ENCODE measurements around the gene CACNB1. TPM values are rescaled to one million over a fixed set of nuclear protein-coding genes. Genes with fewer than 3 reads are reported as not detected.

Gene CACNB1
- total RNA-seq, 3 donors from 2014 or later (not counting 1 experiment from before 2014, with no cell fraction given) = 23.7 to 28.5 (median 28.1) TPM

GRCh38 chr17:39165841-39166349, 31.6 kb downstream of the CACNB1 start, which contains the start of gene ARL5C:
Gene ARL5C, minus strand, starts transcription at chr17:39166161. Its CDS starts 401 bp downstream, at chr17:39165760.
- H3K27me3 ChIP-seq (ENCODE audit: control insufficient read depth, insufficient read depth, low read length) = no peaks in the 10 kb centered on the region
- WGBS (ENCODE audit: insufficient coverage) = 55% methylated on average over 17 of the region's 17 CpGs
- H3K9me3 Mint-ChIP-seq = no peaks in the 10 kb centered on the region
- H3K9me3 ChIP-seq (ENCODE audit: control insufficient read depth, insufficient read depth, low read length) = no peaks in the 10 kb centered on the region
- H3K36me3 ChIP-seq (ENCODE audit: control insufficient read depth, insufficient read depth, low read length) = no peaks in the 10 kb centered on the region
- TF ChIP-seq, protein P1, sequence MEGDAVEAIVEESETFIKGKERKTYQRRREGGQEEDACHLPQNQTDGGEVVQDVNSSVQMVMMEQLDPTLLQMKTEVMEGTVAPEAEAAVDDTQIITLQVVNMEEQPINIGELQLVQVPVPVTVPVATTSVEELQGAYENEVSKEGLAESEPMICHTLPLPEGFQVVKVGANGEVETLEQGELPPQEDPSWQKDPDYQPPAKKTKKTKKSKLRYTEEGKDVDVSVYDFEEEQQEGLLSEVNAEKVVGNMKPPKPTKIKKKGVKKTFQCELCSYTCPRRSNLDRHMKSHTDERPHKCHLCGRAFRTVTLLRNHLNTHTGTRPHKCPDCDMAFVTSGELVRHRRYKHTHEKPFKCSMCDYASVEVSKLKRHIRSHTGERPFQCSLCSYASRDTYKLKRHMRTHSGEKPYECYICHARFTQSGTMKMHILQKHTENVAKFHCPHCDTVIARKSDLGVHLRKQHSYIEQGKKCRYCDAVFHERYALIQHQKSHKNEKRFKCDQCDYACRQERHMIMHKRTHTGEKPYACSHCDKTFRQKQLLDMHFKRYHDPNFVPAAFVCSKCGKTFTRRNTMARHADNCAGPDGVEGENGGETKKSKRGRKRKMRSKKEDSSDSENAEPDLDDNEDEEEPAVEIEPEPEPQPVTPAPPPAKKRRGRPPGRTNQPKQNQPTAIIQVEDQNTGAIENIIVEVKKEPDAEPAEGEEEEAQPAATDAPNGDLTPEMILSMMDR (IDR thresholded peaks at IDR 0.05) = no peak
- intact Hi-C loops (cut with micrococcal nuclease) = loop anchor here (5.0 kb wide), 1 partner anchor 66 kb away; no protein-coding TSS in a partner anchor
- ATAC-seq (no peak), DNase-seq (no peak)
- no peaks in the 10 kb centered on the region for H3K27me3 Mint-ChIP-seq (ENCODE audit: low read depth in 2 of 2)
- peaks cover 31 to 33% of the 10 kb centered on the region in 2 donors for H3K4me1 Mint-ChIP-seq
- H3K4me3 ChIP-seq (ENCODE audit: low read length) = peak within 1 kb of the TSS; percentile 61
- peak within 1 kb of the TSS; percentile 92 for H3K4me3 Mint-ChIP-seq
- H3K27ac ChIP-seq (ENCODE audit: low read length) = peak within 1 kb of the TSS; percentile 24
- no peaks in the 10 kb centered on the region for H3K36me3 Mint-ChIP-seq
- H3K4me1 ChIP-seq (ENCODE audit: control insufficient read depth, insufficient read depth, low read length) = peaks cover 41% of the 10 kb centered on the region
- peak within 1 kb of the TSS; percentile 42 to 80 for H3K27ac Mint-ChIP-seq

GRCh38 chr17:39165178-39165840, 32.2 kb downstream of the CACNB1 start:
- no peaks in the 10 kb centered on the region for H3K36me3 ChIP-seq (ENCODE audit: control insufficient read depth, insufficient read depth, low read length)
- H3K4me3 ChIP-seq (ENCODE audit: low read length) = peak overlapping the region; percentile 61
- H3K27me3 ChIP-seq (ENCODE audit: control insufficient read depth, insufficient read depth, low read length) = no peaks in the 10 kb centered on the region
- Mint-ChIP-seq H3K27ac (peak overlapping the region; percentile 42 to 80), H3K4me1 (peaks cover 31 to 33% of the 10 kb centered on the region in 2 donors), H3K27me3 (ENCODE audit: low read depth in 2 of 2) (no peaks in the 10 kb centered on the region), H3K4me3 (peak overlapping the region; percentile 92), H3K36me3 (no peaks in the 10 kb centered on the region), H3K9me3 (no peaks in the 10 kb centered on the region)
- TF ChIP-seq, protein P1 (IDR thresholded peaks at IDR 0.05) = no peak
- ATAC-seq (peak; percentile 21 to 33 (median 30)), DNase-seq (no peak)
- WGBS (ENCODE audit: insufficient coverage) = 8% methylated on average over 51 of the region's 51 CpGs
- intact Hi-C loops (cut with micrococcal nuclease) = loop anchor here (5.0 kb wide), 1 partner anchor 67 kb away; no protein-coding TSS in a partner anchor
- peak overlapping the region; percentile 24 for H3K27ac ChIP-seq (ENCODE audit: low read length)
- H3K4me1 ChIP-seq (ENCODE audit: control insufficient read depth, insufficient read depth, low read length) = peaks cover 41% of the 10 kb centered on the region
- H3K9me3 ChIP-seq (ENCODE audit: control insufficient read depth, insufficient read depth, low read length) = no peaks in the 10 kb centered on the region

DNA sequence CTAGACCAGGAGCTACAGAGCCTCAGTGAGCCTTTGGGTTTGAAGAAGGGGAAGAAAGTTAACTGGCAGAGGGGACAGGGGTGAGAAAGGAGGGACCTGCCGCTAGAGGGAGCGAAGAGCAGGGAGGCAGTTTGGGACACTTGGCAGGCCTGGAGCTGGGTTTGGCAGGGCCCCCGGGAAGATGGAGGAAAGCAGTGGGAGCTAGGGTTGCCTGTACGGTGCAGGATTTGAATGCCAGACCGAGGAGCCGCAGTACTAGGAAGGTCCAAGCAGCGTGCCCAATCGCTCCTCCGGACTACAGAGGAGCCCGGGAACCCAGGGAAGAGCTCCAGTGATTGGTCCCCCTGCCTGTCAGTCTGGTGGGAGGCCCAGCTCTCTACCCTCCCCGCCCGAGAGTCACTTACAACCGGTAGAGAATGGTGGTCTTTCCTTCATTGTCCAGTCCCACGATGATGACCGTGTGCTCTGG, 32.8 kb downstream of the CACNB1 start:
- H3K27ac ChIP-seq (ENCODE audit: low read length) = peak overlapping the region; percentile 24
- Mint-ChIP-seq H3K27ac (peak overlapping the region; percentile 42 to 80), H3K4me3 (peak overlapping the region; percentile 92), H3K36me3 (no peaks in the 10 kb centered on the region), H3K9me3 (no peaks in the 10 kb centered on the region), H3K27me3 (ENCODE audit: low read depth in 2 of 2) (no peaks in the 10 kb centered on the region), H3K4me1 (peaks cover 31 to 33% of the 10 kb centered on the region in 2 donors)
- H3K9me3 ChIP-seq (ENCODE audit: control insufficient read depth, insufficient read depth, low read length) = no peaks in the 10 kb centered on the region
- peak overlapping the region; percentile 61 for H3K4me3 ChIP-seq (ENCODE audit: low read length)
- H3K36me3 ChIP-seq (ENCODE audit: control insufficient read depth, insufficient read depth, low read length) = no peaks in the 10 kb centered on the region
- WGBS (ENCODE audit: insufficient coverage) = 0% methylated on average over 15 of the region's 15 CpGs
- DNase-seq (peak; percentile 73 to 86), ATAC-seq (peak; percentile 85 to 92 (median 92))
- intact Hi-C loops (cut with micrococcal nuclease) = loop anchor here (5.0 kb wide), 1 partner anchor 68 kb away; no protein-coding TSS in a partner anchor
- no peaks in the 10 kb centered on the region for H3K27me3 ChIP-seq (ENCODE audit: control insufficient read depth, insufficient read depth, low read length)
- H3K4me1 ChIP-seq (ENCODE audit: control insufficient read depth, insufficient read depth, low read length) = peaks cover 41% of the 10 kb centered on the region
- TF ChIP-seq, protein P1 (IDR thresholded peaks at IDR 0.05) = peak; percentile 83
